Stomach (tissue), 4 donors: ENCODE results near the gene XCL1.

Experiments
- CTCF ChIP-seq, 7 experiments: fragments of 450-650 bp in 4 of 7; fragments of 200-600 bp in 3 of 7; sonication (generic) in 3 of 7; IDR thresholded peaks; one replicate each; pipeline ENCODE4 v1.5.1; 2016 to 2019; ENCODE audit warnings: antibody characterized with exemption in 7 of 7, control low read depth in 2 of 7, mild to moderate bottlenecking in 1 of 7
- EP300 ChIP-seq: sonication (generic); formaldehyde crosslinking; IDR thresholded peaks from one replicate; pipeline ENCODE4 v1.6.1; 2017; ENCODE audit warnings: antibody characterized with exemption
- POLR2A ChIP-seq, 4 donors: fragments of 450-650 bp; IDR thresholded peaks; one replicate each; pipeline ENCODE4 v1.6.1; 2016; ENCODE audit warnings: antibody characterized with exemption in 4 of 4, control low read depth in 2 of 4, mild to moderate bottlenecking in 1 of 4, moderate library complexity in 1 of 4
- POLR2AphosphoS5 ChIP-seq, 3 donors: sonication (generic); formaldehyde crosslinking; IDR thresholded peaks; one replicate each; pipeline ENCODE4 v1.6.1; 2016; ENCODE audit warnings: antibody characterized with exemption in 3 of 3

GRCh38 chr1:168629466-168629865 lies 53.1 kb downstream of the XCL1 start:
- TF ChIP-seq CTCF (IDR thresholded peaks at IDR 0.05): no peak
- no peak for TF ChIP-seq POLR2A (IDR thresholded peaks at IDR 0.05)
- no peak for TF ChIP-seq POLR2AphosphoS5 (IDR thresholded peaks at IDR 0.05)
- no peak for TF ChIP-seq EP300
